Liver (tissue), 9 donors: ENCODE results near the gene CDK13. TPM values are rescaled to one million over a fixed set of nuclear protein-coding genes. Genes with fewer than 3 reads are reported as not detected.

ENCODE experiments used
- DNase-seq: peaks from one replicate; pipeline ENCODE4 v3.0.0-alpha.2; 2017; ENCODE audit warnings: low spot score
- H3K27ac ChIP-seq, 2 donors: one replicate each; pipeline ENCODE4 v1.7.0; 2013; ENCODE audit warnings: inconsistent platforms in 2 of 2, low read length in 2 of 2, control low read depth in 1 of 2, low read depth in 1 of 2, mild to moderate bottlenecking in 1 of 2
- H3K27me3 ChIP-seq, 4 donors: one replicate each; pipeline versions ENCODE4 v1.6.1 to v1.7.0; 2013; ENCODE audit warnings: low read length in 3 of 4, inconsistent platforms in 1 of 4, mild to moderate bottlenecking in 1 of 4, moderate library complexity in 1 of 4; ENCODE audit not compliant: control insufficient read depth in 4 of 4, insufficient read depth in 4 of 4
- H3K36me3 ChIP-seq, 4 donors: one replicate each; pipeline versions ENCODE4 v1.6.1 to v1.7.0; 2013; ENCODE audit warnings: low read length in 3 of 4, mild to moderate bottlenecking in 3 of 4, low read depth in 1 of 4, moderate library complexity in 1 of 4; ENCODE audit not compliant: control insufficient read depth in 4 of 4, insufficient read depth in 3 of 4
- H3K4me1 ChIP-seq, 4 donors: one replicate each; pipeline versions ENCODE4 v1.6.1 to v1.7.0; 2013; ENCODE audit warnings: low read length in 3 of 4, mild to moderate bottlenecking in 3 of 4, moderate library complexity in 1 of 4; ENCODE audit not compliant: control insufficient read depth in 4 of 4, insufficient read depth in 4 of 4
- H3K4me3 ChIP-seq, 3 donors: one replicate each; pipeline versions ENCODE4 v1.6.1 to v1.7.0; 2013; ENCODE audit warnings: low read length in 3 of 3, control low read depth in 1 of 3, low read depth in 1 of 3, mild to moderate bottlenecking in 1 of 3
- H3K9ac ChIP-seq, 2 donors: one replicate each; pipeline ENCODE4 v1.7.0; 2013; ENCODE audit warnings: low read length in 2 of 2, mild to moderate bottlenecking in 2 of 2, moderate library complexity in 2 of 2, control low read depth in 1 of 2, low read depth in 1 of 2
- H3K9me3 ChIP-seq, 4 donors: one replicate each; pipeline versions ENCODE4 v1.6.1 to v1.7.0; 2013; ENCODE audit warnings: low read length in 3 of 4; ENCODE audit not compliant: control insufficient read depth in 4 of 4
- ATF3 ChIP-seq: IDR thresholded peaks from 2 replicates; pipeline ENCODE4 v1.6.1; 2016; ENCODE audit warnings: antibody characterized with exemption
- CTCF ChIP-seq: fragments of 150-350 bp; IDR thresholded peaks from 2 replicates; pipeline ENCODE4 v1.5.1; 2017; ENCODE audit warnings: improper control_type of control experiment, low read depth, low read length; ENCODE audit not compliant: missing input control
- EGR1 ChIP-seq, 2 donors: IDR thresholded peaks; 2 replicates each; pipeline ENCODE4 v1.6.1; 2016 to 2018; ENCODE audit warnings: antibody characterized with exemption in 2 of 2, low read depth in 2 of 2
- FOXA1 ChIP-seq: IDR thresholded peaks from 2 replicates; pipeline ENCODE4 v1.6.1; 2016; ENCODE audit warnings: antibody characterized with exemption
- FOXA2 ChIP-seq: IDR thresholded peaks from 2 replicates; pipeline ENCODE4 v1.6.1; 2016; ENCODE audit warnings: antibody characterized with exemption
- GABPA ChIP-seq, 2 donors: IDR thresholded peaks in 1 of 2; conservative IDR thresholded peaks in 1 of 2; 2 replicates each; pipeline ENCODE4 v1.6.1; 2016; ENCODE audit warnings: antibody characterized with exemption in 2 of 2, mild to moderate bottlenecking in 1 of 2, moderate library complexity in 1 of 2
- HNF4A ChIP-seq, 2 donors: conservative IDR thresholded peaks; 2 replicates each; pipeline ENCODE4 v1.6.1; 2016; ENCODE audit warnings: antibody characterized with exemption in 2 of 2, mild to moderate bottlenecking in 2 of 2
- HNF4G ChIP-seq: IDR thresholded peaks from 2 replicates; pipeline ENCODE4 v1.6.1; 2016; ENCODE audit warnings: antibody characterized with exemption
- JUND ChIP-seq, 2 donors: IDR thresholded peaks; 2 replicates each; pipeline ENCODE4 v1.6.1; 2016; ENCODE audit warnings: antibody characterized with exemption in 2 of 2
- MAX ChIP-seq: IDR thresholded peaks from 2 replicates; pipeline ENCODE4 v1.6.1; 2016; ENCODE audit warnings: antibody characterized with exemption
- NR2F2 ChIP-seq: IDR thresholded peaks from 2 replicates; pipeline ENCODE4 v1.6.1; 2016; ENCODE audit warnings: antibody characterized with exemption
- RAD21 ChIP-seq, 2 donors: IDR thresholded peaks; 2 replicates each; pipeline ENCODE4 v1.6.1; 2016; ENCODE audit warnings: antibody characterized with exemption in 2 of 2, mild to moderate bottlenecking in 2 of 2
- REST ChIP-seq: IDR thresholded peaks from 2 replicates; pipeline ENCODE4 v1.6.1; 2016; ENCODE audit warnings: antibody characterized with exemption, mild to moderate bottlenecking
- RXRA ChIP-seq, 2 donors: IDR thresholded peaks; 2 replicates each; pipeline ENCODE4 v1.6.1; 2017 to 2018; ENCODE audit warnings: antibody characterized with exemption in 2 of 2, mild to moderate bottlenecking in 1 of 2
- SP1 ChIP-seq: IDR thresholded peaks from 2 replicates; pipeline ENCODE4 v1.6.1; 2018; ENCODE audit warnings: antibody characterized with exemption, mild to moderate bottlenecking
- TAF1 ChIP-seq: conservative IDR thresholded peaks from 2 replicates; pipeline ENCODE4 v1.6.1; 2016; ENCODE audit warnings: antibody characterized with exemption, mild to moderate bottlenecking
- YY1 ChIP-seq: IDR thresholded peaks from 2 replicates; pipeline ENCODE4 v1.6.1; 2016; ENCODE audit warnings: antibody characterized with exemption, mild to moderate bottlenecking
- ZBTB33 ChIP-seq: IDR thresholded peaks from 2 replicates; pipeline ENCODE4 v1.6.1; 2016; ENCODE audit warnings: antibody characterized with exemption
- WGBS: extraction: QIAGEN DNeasy Blood & Tissue Kit; methylation state at CpG from one replicate; pipeline ENCODE4 v1.1.7; 2013; 5-methylcytosine and 5-hydroxymethylcytosine counted together
- polyA plus RNA-seq, 2 donors: library from polyadenylated mRNA; stranded (reverse) in 1 of 2; unstranded in 1 of 2; fragments of 200-250 nt in 1 of 2; fragments of >200 nt in 1 of 2; fragmentation: Nextera tagmentation in 1 of 2; extraction: Ambion mirVana in 1 of 2; gene quantifications; one replicate each; pipeline versions ENCODE4 v1.2.1 to v1.2.3, GENCODE V29; 2013 to 2015
- total RNA-seq, 2 donors: library from RNA; depleted of rRNA; stranded (reverse); fragments of >200 nt; gene quantifications; one replicate each; pipeline ENCODE4 v1.2.3, GENCODE V29; 2014
- donor health status: healthy.
- donor health status: healthy.
- donor health status: healthy.
- donor health status: healthy.
- donor health status: healthy.

The CDK13 gene
- total and polyA plus RNA-seq, 4 donors, result 8.8 to 51.1 (median 23.2) TPM

GRCh38 chr7:39967406-39968161 is 17.5 kb downstream of the CDK13 start:
- Histone ChIP-seq H3K27me3 (no peaks in the 10 kb centered on the region), H3K4me1 (peaks cover under 1 to 4% (median 3%) of the 10 kb centered on the region in 4 donors), H3K9me3 (no peaks in the 10 kb centered on the region), H3K36me3 (no peaks in the 10 kb centered on the region), H3K27ac (no peak overlapping the region), H3K9ac (no peak overlapping the region), H3K4me3 (no peak overlapping the region)
- whole genome bisulfite sequencing, result 85% methylated on average over 2 of the region's 2 CpGs
- DNase-seq, result no peak
- TF ChIP-seq SP1, result no peak
- TF ChIP-seq NR2F2, result no peak
- no peak for TF ChIP-seq HNF4A (conservative IDR thresholded peaks at IDR 0.05)
- TF ChIP-seq MAX, result no peak
- no peak for TF ChIP-seq CTCF
- TF ChIP-seq RXRA (IDR thresholded peaks at IDR 0.05), result no peak
- TF ChIP-seq RAD21 (IDR thresholded peaks at IDR 0.05), result no peak
- TF ChIP-seq TAF1, result no peak
- no peak for TF ChIP-seq GABPA (IDR thresholded peaks at IDR 0.05 in 1 of 2, conservative IDR thresholded peaks at IDR 0.05 in 1 of 2)
- TF ChIP-seq HNF4G, result no peak
- TF ChIP-seq ATF3, result no peak

GRCh38 chr7:39969431-39969830 is 19.4 kb downstream of the CDK13 start:
- whole genome bisulfite sequencing, result 89% methylated on average over 1 of the region's 1 CpG
- H3K9me3 ChIP-seq, result no peaks in the 10 kb centered on the region
- H3K36me3 ChIP-seq, result no peaks in the 10 kb centered on the region
- no peak for DNase-seq
- H3K4me3 ChIP-seq, result no peak overlapping the region
- no peaks in the 10 kb centered on the region for H3K27me3 ChIP-seq
- H3K9ac ChIP-seq, result no peak overlapping the region
- H3K4me1 ChIP-seq, result peaks cover 2 to 5% (median 4%) of the 10 kb centered on the region in 4 donors
- no peak overlapping the region for H3K27ac ChIP-seq
- TF ChIP-seq HNF4G, result no peak
- TF ChIP-seq CTCF, result no peak
- no peak for TF ChIP-seq FOXA1
- TF ChIP-seq NR2F2, result no peak
- no peak for TF ChIP-seq TAF1
- TF ChIP-seq MAX, result no peak
- TF ChIP-seq GABPA (IDR thresholded peaks at IDR 0.05 in 1 of 2, conservative IDR thresholded peaks at IDR 0.05 in 1 of 2), result no peak
- TF ChIP-seq EGR1 (IDR thresholded peaks at IDR 0.05; ENCODE audit: low read depth in 2 of 2), result no peak
- no peak for TF ChIP-seq SP1
- TF ChIP-seq HNF4A (conservative IDR thresholded peaks at IDR 0.05), result no peak
- no peak for TF ChIP-seq RAD21 (IDR thresholded peaks at IDR 0.05)
- no peak for TF ChIP-seq JUND (IDR thresholded peaks at IDR 0.05)
- no peak for TF ChIP-seq FOXA2
- TF ChIP-seq REST, result no peak
- no peak for TF ChIP-seq ZBTB33
- TF ChIP-seq ATF3, result no peak
- TF ChIP-seq YY1, result no peak
